ENCODE measurements around the gene MYLK.

DNA sequence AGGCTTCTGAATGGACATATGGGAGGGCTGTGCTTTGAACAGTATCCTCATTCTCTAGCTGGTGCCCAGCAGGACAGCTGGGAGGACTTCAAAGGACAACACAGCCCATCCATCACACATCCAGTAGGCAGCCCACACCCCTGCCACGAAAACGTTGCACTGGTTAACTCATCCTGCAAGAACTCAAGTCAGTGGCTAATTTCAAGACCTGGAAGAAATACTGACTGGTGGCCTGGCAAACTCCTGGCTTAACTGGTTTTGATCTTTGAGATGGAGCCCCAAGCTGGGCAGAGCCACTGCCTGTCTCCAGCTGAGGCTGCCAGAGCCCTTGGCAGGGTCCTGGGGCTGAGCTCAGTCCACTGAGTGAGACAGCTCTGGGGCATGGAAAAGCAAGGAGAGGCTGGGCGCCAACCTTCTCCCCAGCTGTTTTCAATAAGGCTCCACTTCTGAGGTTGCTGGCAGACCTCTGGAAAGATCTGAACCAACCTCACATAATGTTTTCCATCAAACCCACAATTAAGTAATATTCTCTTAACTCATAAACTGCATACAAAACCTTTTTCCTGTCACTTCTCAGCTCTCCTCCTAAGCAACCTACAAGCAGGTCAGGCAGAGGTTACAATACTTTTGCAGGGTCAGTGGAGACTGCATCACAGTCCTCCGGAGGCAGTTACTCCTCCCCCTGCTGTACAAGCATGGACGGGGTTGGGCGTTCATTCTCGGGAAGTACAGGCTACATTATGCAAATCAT, 110.3 kb downstream of the MYLK start:
- TF ChIP-seq, protein P1, sequence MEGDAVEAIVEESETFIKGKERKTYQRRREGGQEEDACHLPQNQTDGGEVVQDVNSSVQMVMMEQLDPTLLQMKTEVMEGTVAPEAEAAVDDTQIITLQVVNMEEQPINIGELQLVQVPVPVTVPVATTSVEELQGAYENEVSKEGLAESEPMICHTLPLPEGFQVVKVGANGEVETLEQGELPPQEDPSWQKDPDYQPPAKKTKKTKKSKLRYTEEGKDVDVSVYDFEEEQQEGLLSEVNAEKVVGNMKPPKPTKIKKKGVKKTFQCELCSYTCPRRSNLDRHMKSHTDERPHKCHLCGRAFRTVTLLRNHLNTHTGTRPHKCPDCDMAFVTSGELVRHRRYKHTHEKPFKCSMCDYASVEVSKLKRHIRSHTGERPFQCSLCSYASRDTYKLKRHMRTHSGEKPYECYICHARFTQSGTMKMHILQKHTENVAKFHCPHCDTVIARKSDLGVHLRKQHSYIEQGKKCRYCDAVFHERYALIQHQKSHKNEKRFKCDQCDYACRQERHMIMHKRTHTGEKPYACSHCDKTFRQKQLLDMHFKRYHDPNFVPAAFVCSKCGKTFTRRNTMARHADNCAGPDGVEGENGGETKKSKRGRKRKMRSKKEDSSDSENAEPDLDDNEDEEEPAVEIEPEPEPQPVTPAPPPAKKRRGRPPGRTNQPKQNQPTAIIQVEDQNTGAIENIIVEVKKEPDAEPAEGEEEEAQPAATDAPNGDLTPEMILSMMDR (IDR thresholded peaks at IDR 0.05; ENCODE audit: poor library complexity): no peak
- TF ChIP-seq EZH2 (IDR thresholded peaks at IDR 0.05; ENCODE audit: borderline replicate concordance): no peak
